Endothelial cell of umbilical vein (primary cell): ENCODE data around the gene MOB3A. TPM values are rescaled to one million over a fixed set of nuclear protein-coding genes. Genes with fewer than 3 reads are reported as not detected.

Experiments
- BruUV-seq: library from RNA; stranded (reverse); fragments of 400-500 nt; replicated peaks from 2 replicates; lab custom pipeline; 2021; lab: Mats Ljungman, UMichigan
- CTCF ChIA-PET: fragments of 300-600, 350-600 bp; sonication (Branson Sonifier 250); formaldehyde crosslinking; loops from one replicate; lab custom pipeline; 2021; ENCODE audit warnings: antibody characterized with exemption, inconsistent platforms; lab: Charles Lee
- POLR2A ChIA-PET: fragments of 300-600, 350-600 bp; sonication (Branson Sonifier 250); formaldehyde crosslinking; loops from one replicate; lab custom pipeline; 2021; ENCODE audit warnings: antibody characterized with exemption, inconsistent platforms; lab: Charles Lee
- DNase-seq: peaks from one replicate; pipeline ENCODE4 v3.0.0-alpha.2; 2011; ENCODE audit warnings: low read depth, low spot score
- FAIRE-seq: peaks from 2 replicates; lab custom pipeline; 2011; peaks lifted over from hg19 to GRCh38; lab: Jason Lieb, UNC
- H2AFZ ChIP-seq: 2 replicates; pipeline ENCODE4 v1.6.0; 2012; ENCODE audit warnings: low read depth, low read length, control low read depth, inconsistent platforms
- H3K27ac ChIP-seq: 2 replicates; pipeline ENCODE4 v1.5.1; 2011; ENCODE audit warnings: low read depth, mild to moderate bottlenecking, control low read depth, low read length, moderate library complexity; ENCODE audit not compliant: insufficient read depth
- H3K27me3 ChIP-seq, 2 experiments: 2 replicates each; pipeline versions ENCODE4 v1.6.0 to v1.6.1; 2011; ENCODE audit warnings: low read length in 2 of 2, mixed read lengths in 1 of 2; ENCODE audit not compliant: control insufficient read depth in 2 of 2, insufficient read depth in 2 of 2
- H3K36me3 ChIP-seq, 2 experiments: 2 replicates in 1 of 2; 3 replicates in 1 of 2; pipeline ENCODE4 v1.5.1; 2011; ENCODE audit warnings: low read length in 2 of 2, mild to moderate bottlenecking in 1 of 2, moderate library complexity in 1 of 2; ENCODE audit not compliant: control insufficient read depth in 2 of 2, insufficient read depth in 2 of 2; ENCODE audit errors: extremely low read depth in 1 of 2
- H3K4me1 ChIP-seq: 3 replicates; pipeline ENCODE4 v1.5.1; 2011; ENCODE audit warnings: mild to moderate bottlenecking, low read length; ENCODE audit not compliant: control insufficient read depth, insufficient read depth; ENCODE audit errors: extremely low read depth
- H3K4me2 ChIP-seq: 2 replicates; pipeline ENCODE4 v1.6.1; 2011; ENCODE audit warnings: low read length, control low read depth, mixed read lengths; ENCODE audit not compliant: insufficient read depth
- H3K4me3 ChIP-seq, 3 experiments: fragments of 200-600 bp in 1 of 3; sonication (generic), shearing (Covaris generic) in 1 of 3; replicated peaks in 1 of 3; 2 replicates each; pipeline ENCODE4 v1.5.1; 2011 to 2016; ENCODE audit warnings: control low read depth in 3 of 3, low read length in 3 of 3, mild to moderate bottlenecking in 2 of 3, inconsistent platforms in 1 of 3, low read depth in 1 of 3, moderate library complexity in 1 of 3; ENCODE audit not compliant: insufficient read depth in 1 of 3
- H3K79me2 ChIP-seq: 2 replicates; pipeline ENCODE4 v1.6.0; 2012; ENCODE audit warnings: low read length, inconsistent platforms; ENCODE audit not compliant: control insufficient read depth, insufficient read depth
- H3K9ac ChIP-seq: replicated peaks from 2 replicates; pipeline ENCODE3; 2011; ENCODE audit warnings: low read length, control low read depth; ENCODE audit not compliant: insufficient read depth; ENCODE audit errors: extremely low read depth
- H3K9me1 ChIP-seq: replicated peaks from 3 replicates; pipeline ENCODE4 v1.6.0; 2011; ENCODE audit warnings: mild to moderate bottlenecking, low read length; ENCODE audit not compliant: control insufficient read depth, insufficient read depth; ENCODE audit errors: extremely low read depth
- H3K9me3 ChIP-seq: replicated peaks from 2 replicates; pipeline ENCODE4 v1.5.1; 2012; ENCODE audit warnings: low read length, inconsistent platforms; ENCODE audit not compliant: control insufficient read depth, insufficient read depth
- H4K20me1 ChIP-seq: replicated peaks from 2 replicates; pipeline ENCODE3; 2011; ENCODE audit warnings: mild to moderate bottlenecking, low read length; ENCODE audit not compliant: control insufficient read depth, insufficient read depth; ENCODE audit errors: extremely low read depth
- EZH2 ChIP-seq: IDR thresholded peaks from 2 replicates; pipeline ENCODE4 v1.6.1; 2012; ENCODE audit warnings: borderline replicate concordance, low read depth, mild to moderate bottlenecking, moderate library complexity, low read length, inconsistent platforms; ENCODE audit not compliant: severe bottlenecking
- FOS ChIP-seq: IDR thresholded peaks from 2 replicates; pipeline ENCODE4 v1.6.1; 2011; ENCODE audit warnings: mild to moderate bottlenecking, low read length, moderate library complexity, borderline replicate concordance; ENCODE audit not compliant: insufficient read depth
- GATA2 ChIP-seq: IDR thresholded peaks from 2 replicates; pipeline ENCODE4 v1.7.0; 2011; ENCODE audit warnings: low read depth, mild to moderate bottlenecking, moderate library complexity, mixed read lengths, low read length; ENCODE audit not compliant: insufficient read length, insufficient read depth
- JUN ChIP-seq: IDR thresholded peaks from 2 replicates; pipeline ENCODE4 v1.6.1; 2011; ENCODE audit warnings: borderline replicate concordance, low read depth; ENCODE audit not compliant: insufficient read length, insufficient read depth
- MYC ChIP-seq: IDR thresholded peaks from one replicate; pipeline ENCODE4 v1.6.1; 2011; ENCODE audit warnings: mild to moderate bottlenecking, low read depth, low read length
- POLR2A ChIP-seq: IDR thresholded peaks from 2 replicates; pipeline ENCODE4 v1.6.1; 2012; ENCODE audit warnings: low read depth, mild to moderate bottlenecking, control low read depth, low read length
- POLR2AphosphoS5 ChIP-seq: IDR thresholded peaks from 2 replicates; pipeline ENCODE4 v1.6.1; 2012; ENCODE audit warnings: low read depth, mild to moderate bottlenecking, control low read depth, low read length, moderate library complexity; ENCODE audit not compliant: insufficient read depth
- dilution Hi-C: fragments of 300-500 bp; cut with MboI; formaldehyde crosslinking; loops from one replicate; pipeline ENCODE4 v1.15.0; 2019; ENCODE audit warnings: low sequenced_read_pairs; ENCODE audit not compliant: extremely low pct_ligation_motif_present
- intact Hi-C: fragments of 100-400 bp; cut with micrococcal nuclease; formaldehyde crosslinking; loops from one replicate; pipeline ENCODE4 v1.10.0; 2022
- polyA plus RNA-seq, 4 experiments: library from polyadenylated mRNA; depleted of rRNA in 3 of 4; stranded (reverse) in 3 of 4; unstranded in 1 of 4; fragments of >200 nt; gene quantifications; 2 replicates each; pipeline versions ENCODE4 v1.2.1 to v1.2.3, GENCODE V29; 2011 to 2012; ENCODE audit warnings: missing spikeins in 1 of 4
- total RNA-seq: library from RNA; stranded (reverse); gene quantifications from 2 replicates; pipeline ENCODE4 v1.2.3, GENCODE V29; 2021
- TF ChIP-seq, protein P1 (sequence below), 2 donors: IDR thresholded peaks; 1 replicate in 1 of 2; 2 replicates in 1 of 2; pipeline ENCODE4 v1.5.1; 2011; ENCODE audit warnings: low read length in 2 of 2, mild to moderate bottlenecking in 2 of 2, moderate library complexity in 2 of 2, control low read depth in 1 of 2, inconsistent platforms in 1 of 2, low read depth in 1 of 2; ENCODE audit not compliant: insufficient read depth in 1 of 2; ENCODE audit errors: extremely low read depth in 1 of 2
- TF ChIP-seq, protein P2 (sequence below): IDR thresholded peaks from 2 replicates; pipeline ENCODE4 v1.6.1; 2011; ENCODE audit not compliant: insufficient read depth, insufficient read length

Gene MOB3A
- total and polyA plus RNA-seq, 2 donors (not counting 3 experiments of a cell fraction or from before 2014, with no cell fraction given), result 46.5 to 59.7 TPM

DNA sequence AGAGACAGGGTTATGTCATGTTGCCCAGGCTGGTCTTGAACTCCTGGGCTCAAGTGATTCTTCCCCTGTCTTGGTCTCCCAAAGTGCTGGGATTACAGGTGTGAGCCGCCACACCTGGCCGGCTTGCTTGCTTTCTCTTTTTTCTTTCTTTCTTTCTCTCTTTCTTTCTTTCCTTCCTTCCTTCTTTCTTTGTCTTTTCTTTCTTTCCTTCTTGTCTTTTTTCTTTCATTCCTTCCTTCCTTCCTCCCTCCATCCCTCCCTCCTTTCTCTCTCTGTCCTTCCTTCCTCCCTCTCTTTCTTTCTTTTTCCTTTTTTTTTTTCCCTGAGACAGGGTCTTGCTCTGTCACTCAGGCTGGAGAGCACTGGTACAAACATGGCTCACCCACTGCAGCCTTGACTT, 73.8 kb downstream of the MOB3A start:
- Histone ChIP-seq H3K4me1 (no peaks in the 10 kb centered on the region), H3K27ac (no peak overlapping the region), H3K4me2 (no peak overlapping the region), H3K4me3 (no peak overlapping the region), H3K9me3 (no peaks in the 10 kb centered on the region), H3K27me3 (no peaks in the 10 kb centered on the region), H3K9me1 (no peaks in the 10 kb centered on the region), H3K36me3 (no peaks in the 10 kb centered on the region), H3K9ac (no peak overlapping the region), H4K20me1 (no peaks in the 10 kb centered on the region), H2AFZ (no peak overlapping the region), H3K79me2 (no peaks in the 10 kb centered on the region)
- BruUV-seq, result no TSS peak
- DNase-seq (no peak), FAIRE-seq (no peak)
- intact Hi-C loops (no loop called here), dilution Hi-C loops (no loop called here)
- CTCF ChIA-PET, result interaction anchor here (0.6 to 2.0 kb wide), 3 partner anchors 44 to 48 kb away, joined by 4 to 5 read pairs (median 4); no protein-coding TSS in a partner anchor
- POLR2A ChIA-PET, result no interaction called here
- TF ChIP-seq, protein P1, sequence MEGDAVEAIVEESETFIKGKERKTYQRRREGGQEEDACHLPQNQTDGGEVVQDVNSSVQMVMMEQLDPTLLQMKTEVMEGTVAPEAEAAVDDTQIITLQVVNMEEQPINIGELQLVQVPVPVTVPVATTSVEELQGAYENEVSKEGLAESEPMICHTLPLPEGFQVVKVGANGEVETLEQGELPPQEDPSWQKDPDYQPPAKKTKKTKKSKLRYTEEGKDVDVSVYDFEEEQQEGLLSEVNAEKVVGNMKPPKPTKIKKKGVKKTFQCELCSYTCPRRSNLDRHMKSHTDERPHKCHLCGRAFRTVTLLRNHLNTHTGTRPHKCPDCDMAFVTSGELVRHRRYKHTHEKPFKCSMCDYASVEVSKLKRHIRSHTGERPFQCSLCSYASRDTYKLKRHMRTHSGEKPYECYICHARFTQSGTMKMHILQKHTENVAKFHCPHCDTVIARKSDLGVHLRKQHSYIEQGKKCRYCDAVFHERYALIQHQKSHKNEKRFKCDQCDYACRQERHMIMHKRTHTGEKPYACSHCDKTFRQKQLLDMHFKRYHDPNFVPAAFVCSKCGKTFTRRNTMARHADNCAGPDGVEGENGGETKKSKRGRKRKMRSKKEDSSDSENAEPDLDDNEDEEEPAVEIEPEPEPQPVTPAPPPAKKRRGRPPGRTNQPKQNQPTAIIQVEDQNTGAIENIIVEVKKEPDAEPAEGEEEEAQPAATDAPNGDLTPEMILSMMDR (IDR thresholded peaks at IDR 0.05; ENCODE audit: extremely low read depth in 1 of 2, insufficient read depth in 1 of 2, low read depth in 1 of 2, low read length in 2 of 2), result no peak
- TF ChIP-seq EZH2, result no peak
- TF ChIP-seq POLR2A, result no peak
- TF ChIP-seq FOS, result no peak
- TF ChIP-seq, protein P2, sequence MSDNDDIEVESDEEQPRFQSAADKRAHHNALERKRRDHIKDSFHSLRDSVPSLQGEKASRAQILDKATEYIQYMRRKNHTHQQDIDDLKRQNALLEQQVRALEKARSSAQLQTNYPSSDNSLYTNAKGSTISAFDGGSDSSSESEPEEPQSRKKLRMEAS, result no peak
- TF ChIP-seq GATA2, result no peak
- no peak for TF ChIP-seq MYC
- TF ChIP-seq JUN, result no peak
- TF ChIP-seq POLR2AphosphoS5, result no peak
